HCT116 (cell line): ENCODE results near the gene OSBP2. TPM values are rescaled to one million over a fixed set of nuclear protein-coding genes. Genes with fewer than 3 reads are reported as not detected.

Source experiments
- ATAC-seq: fragments of 200-7000 bp; cut with Tn5 transposase; 2 replicates; pipeline ENCODE4 v1.9.1; 2020; ENCODE audit warnings: mild to moderate bottlenecking, moderate library complexity
- BruUV-seq: library from RNA; stranded (reverse); fragments of 400-500 nt; replicated peaks from 2 replicates; lab custom pipeline; 2021; lab: Mats Ljungman, UMichigan
- CTCF ChIA-PET: fragments of 300-600 bp; sonication (Branson Sonifier 250); formaldehyde crosslinking; loops from one replicate; lab custom pipeline; 2021; ENCODE audit warnings: antibody characterized with exemption; lab: Charles Lee
- POLR2A ChIA-PET: fragments of 300-600, 350-600 bp; sonication (Branson Sonifier 250); formaldehyde crosslinking; loops from one replicate; lab custom pipeline; 2021; ENCODE audit warnings: antibody characterized with exemption; lab: Charles Lee
- RAD21 ChIA-PET, 2 experiments: fragments of 300-600 bp; sonication (Branson Sonifier 250); formaldehyde crosslinking; loops; one replicate each; lab custom pipeline; 2023; ENCODE audit warnings: low total read pairs in 2 of 2; ENCODE audit not compliant: uncharacterized antibody in 2 of 2, unreplicated experiment in 2 of 2, low non-redundant PET in 1 of 2; lab: Charles Lee
- DNase-seq: peaks from one replicate; pipeline ENCODE4 v3.0.0-alpha.2; 2010; ENCODE audit warnings: low read depth, low spot score
- H2AFZ ChIP-seq: fragments of 200-600 bp; shearing (Covaris generic), sonication (generic); 2 replicates; pipeline ENCODE4 v1.6.1; 2017; ENCODE audit warnings: low read depth, mixed run types, mixed read lengths, antibody characterized with exemption, low read length; ENCODE audit not compliant: poor library complexity, severe bottlenecking
- H3K27ac ChIP-seq: 2 replicates; pipeline ENCODE4 v1.5.1; 2012; ENCODE audit warnings: low read depth, low read length
- H3K27me3 ChIP-seq: fragments of 200-600 bp; sonication (generic); 2 replicates; pipeline ENCODE4 v1.6.1; 2016; ENCODE audit warnings: mixed run types, low read length, mixed read lengths; ENCODE audit not compliant: insufficient read depth
- H3K36me3 ChIP-seq, 2 experiments: fragments of 200-500 bp in 1 of 2; fragments of 200-600 bp in 1 of 2; sonication (Bioruptor generic) in 1 of 2; sonication (generic) in 1 of 2; 2 replicates each; pipeline versions ENCODE4 v1.5.1 to v1.6.1; 2014 to 2016; ENCODE audit warnings: low read length in 2 of 2, inconsistent platforms in 1 of 2, mixed read lengths in 1 of 2, mixed run types in 1 of 2; ENCODE audit not compliant: insufficient read depth in 2 of 2, control insufficient read depth in 1 of 2
- H3K4me1 ChIP-seq, 2 experiments: fragments of 200-600 bp in 1 of 2; sonication (generic) in 1 of 2; 2 replicates each; pipeline versions ENCODE4 v1.5.1 to v1.6.1; 2012 to 2017; ENCODE audit warnings: low read length in 2 of 2, inconsistent platforms in 1 of 2, mild to moderate bottlenecking in 1 of 2, mixed read lengths in 1 of 2, mixed run types in 1 of 2, moderate library complexity in 1 of 2; ENCODE audit not compliant: insufficient read depth in 2 of 2, control insufficient read depth in 1 of 2
- H3K4me2 ChIP-seq: fragments of 200-600 bp; sonication (generic); 2 replicates; pipeline ENCODE4 v1.6.1; 2017; ENCODE audit warnings: mixed run types, low read length, mixed read lengths
- H3K4me3 ChIP-seq, 2 experiments: fragments of 200-600 bp in 1 of 2; sonication (generic) in 1 of 2; replicated peaks in 1 of 2; 2 replicates each; pipeline ENCODE4 v1.5.1; 2011 to 2016; ENCODE audit warnings: low read length in 2 of 2, control low read depth in 1 of 2, low read depth in 1 of 2, mild to moderate bottlenecking in 1 of 2, mixed read lengths in 1 of 2, mixed run types in 1 of 2
- H3K79me2 ChIP-seq: fragments of 200-600 bp; sonication (generic); 2 replicates; pipeline ENCODE4 v1.6.1; 2017; ENCODE audit warnings: mild to moderate bottlenecking, mixed run types, low read length, moderate library complexity, mixed read lengths; ENCODE audit not compliant: insufficient read depth
- H3K9ac ChIP-seq: fragments of 200-600 bp; sonication (generic); 2 replicates; pipeline ENCODE4 v1.6.1; 2016; ENCODE audit warnings: low read length, mixed read lengths
- H3K9me2 ChIP-seq: fragments of 200-600 bp; sonication (generic), shearing (Covaris generic); 2 replicates; pipeline ENCODE4 v1.6.1; 2017; ENCODE audit warnings: mixed run types, mild to moderate bottlenecking, moderate library complexity; ENCODE audit not compliant: insufficient read depth
- H3K9me3 ChIP-seq, 2 experiments: fragments of 200-500 bp in 1 of 2; fragments of 200-600 bp in 1 of 2; sonication (Bioruptor generic) in 1 of 2; sonication (generic) in 1 of 2; 2 replicates each; pipeline ENCODE4 v1.6.1; 2014 to 2017; ENCODE audit warnings: low read length in 2 of 2, mixed read lengths in 2 of 2, inconsistent platforms in 1 of 2, low read depth in 1 of 2, mild to moderate bottlenecking in 1 of 2, mixed run types in 1 of 2, moderate library complexity in 1 of 2; ENCODE audit not compliant: control insufficient read depth in 1 of 2, insufficient read depth in 1 of 2
- H4K20me1 ChIP-seq: fragments of 200-600 bp; sonication (generic), shearing (Covaris generic); 2 replicates; pipeline ENCODE4 v1.6.1; 2017; ENCODE audit warnings: mixed run types, mild to moderate bottlenecking, moderate library complexity; ENCODE audit not compliant: insufficient read depth
- CBX3 ChIP-seq: IDR thresholded peaks from 2 replicates; pipeline ENCODE4 v1.6.1; 2012; ENCODE audit warnings: low read depth
- CEBPB ChIP-seq: IDR thresholded peaks from 2 replicates; pipeline ENCODE4 v1.6.1; 2012; ENCODE audit warnings: low read depth
- EGR1 ChIP-seq: IDR thresholded peaks from 2 replicates; pipeline ENCODE4 v1.6.1; 2012; ENCODE audit warnings: low read depth
- EZH2 ChIP-seq: fragments of 200-600 bp; sonication (generic); IDR thresholded peaks from 2 replicates; pipeline ENCODE4 v1.6.1; 2017; ENCODE audit warnings: antibody characterized with exemption, mixed run types
- EZH2phosphoT487 ChIP-seq: fragments of 200-600 bp; IDR thresholded peaks from 2 replicates; pipeline ENCODE4 v1.6.1; 2018; ENCODE audit warnings: antibody characterized with exemption, borderline replicate concordance
- JUND ChIP-seq: IDR thresholded peaks from 2 replicates; pipeline ENCODE4 v1.6.1; 2012
- MAX ChIP-seq: IDR thresholded peaks from 2 replicates; pipeline ENCODE4 v1.6.1; 2012
- POLR2AphosphoS5 ChIP-seq: IDR thresholded peaks from 2 replicates; pipeline ENCODE4 v1.6.1; 2011; ENCODE audit warnings: mild to moderate bottlenecking, low read depth, low read length, moderate library complexity
- REST ChIP-seq: IDR thresholded peaks from 2 replicates; pipeline ENCODE4 v1.6.1; 2012; ENCODE audit warnings: low read depth
- TCF7L2 ChIP-seq: IDR thresholded peaks from 2 replicates; pipeline ENCODE4 v1.7.0; 2011; ENCODE audit warnings: borderline replicate concordance, inconsistent platforms; ENCODE audit not compliant: insufficient read depth, insufficient read length; ENCODE audit errors: extremely low read depth
- YY1 ChIP-seq: IDR thresholded peaks from 2 replicates; pipeline ENCODE4 v1.6.1; 2011; ENCODE audit warnings: low read length, low read depth, moderate library complexity, mild to moderate bottlenecking; ENCODE audit not compliant: insufficient replicate concordance; ENCODE audit errors: extremely low read depth
- ZFX ChIP-seq: fragments of 450-650 bp; IDR thresholded peaks from 2 replicates; pipeline ENCODE4 v1.6.1; 2017
- ZNF274 ChIP-seq: fragments of 200-500 bp; sonication (Bioruptor generic); IDR thresholded peaks from 2 replicates; pipeline ENCODE4 v1.6.1; 2014; ENCODE audit warnings: mild to moderate bottlenecking, low read depth, low read length, inconsistent platforms
- intact Hi-C: fragments of 100-400 bp; cut with micrococcal nuclease; formaldehyde crosslinking; loops from 2 replicates; pipeline ENCODE4 v1.10.0; 2022
- total RNA-seq: library from RNA; stranded (reverse); gene quantifications from one replicate; pipeline ENCODE4 v1.2.1, GENCODE V29; 2021; ENCODE audit not compliant: unreplicated experiment

The OSBP2 gene
- total RNA-seq, 1 experiment from 2014 or later = 12.9 TPM

DNA sequence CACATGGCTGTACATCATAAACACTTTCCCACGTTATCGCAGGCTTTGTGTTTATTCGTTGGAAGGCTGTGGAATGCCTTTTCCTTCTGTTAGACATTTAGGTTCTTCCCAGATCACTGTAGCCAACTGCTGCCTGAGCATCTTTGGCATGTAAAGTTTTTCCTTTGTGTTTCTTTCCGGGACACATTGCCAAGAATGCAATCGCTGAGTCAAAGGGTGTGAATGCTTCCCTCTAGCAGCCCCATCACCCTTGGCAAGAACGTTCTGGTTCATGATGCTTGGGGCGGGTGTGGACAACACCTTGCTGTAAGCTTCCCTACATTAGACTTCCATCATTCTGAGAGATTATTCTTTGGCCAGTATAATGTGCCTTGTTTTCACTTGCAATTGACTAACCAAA lies 136.2 kb downstream of the OSBP2 start (continued):
- TF ChIP-seq TCF7L2 = no peak
- TF ChIP-seq, all 23 proteins: peak for 9

- CTCF ChIA-PET = interaction anchor here (1.1 kb wide), 1 partner anchor 26 kb away, joined by 4 read pairs; no protein-coding TSS in a partner anchor
- H3K27ac ChIP-seq = no peak overlapping the region
- no peak overlapping the region for H3K4me3 ChIP-seq
- H3K9me2 ChIP-seq = no peaks in the 10 kb centered on the region
- H3K36me3 ChIP-seq = no peaks in the 10 kb centered on the region
- H3K27me3 ChIP-seq = no peaks in the 10 kb centered on the region
- H3K79me2 ChIP-seq = no peaks in the 10 kb centered on the region
- H2AFZ ChIP-seq = no peak overlapping the region
- H3K4me1 ChIP-seq = peaks cover 38 to 65% of the 10 kb centered on the region in 2 experiments
- ATAC-seq = no peak
- H3K4me2 ChIP-seq = peak overlapping the region; percentile 52
- TF ChIP-seq EZH2 = no peak
- no peak for TF ChIP-seq CBX3
- no peak for TF ChIP-seq EZH2phosphoT487
- TF ChIP-seq JUND = no peak
- no peak for TF ChIP-seq POLR2AphosphoS5
- no peak for TF ChIP-seq EGR1
- no peak for TF ChIP-seq ZFX
- TF ChIP-seq REST = no peak
- no peak for TF ChIP-seq MAX
- TF ChIP-seq CEBPB = no peak
- no peak for TF ChIP-seq TCF7L2
- TF ChIP-seq ZNF274 = no peak
- no peak for TF ChIP-seq YY1
- DNase-seq = no peak
- intact Hi-C loops = no loop called here
- RAD21 ChIA-PET = no interaction called here
- no TSS peak for BruUV-seq
- H3K9me3 ChIP-seq = no peaks in the 10 kb centered on the region
- peak overlapping the region; percentile 34 for H3K9ac ChIP-seq
- H4K20me1 ChIP-seq = no peaks in the 10 kb centered on the region
- POLR2A ChIA-PET = no interaction called here
Measured at GRCh38 chr22:30832407-30832987, 137.8 kb downstream of the OSBP2 start.
